Naive thymus-derived CD8-positive, alpha-beta T cell (primary cell): ENCODE measurements around the gene KRTAP12-2. TPM values are rescaled to one million over a fixed set of nuclear protein-coding genes. Genes with fewer than 3 reads are reported as not detected.
"Not testable (repeated sequence)": the region's sequence is repeated elsewhere in the genome, so short reads cannot be mapped to it uniquely, and the experiment has no call there.

Source experiments
- ATAC-seq, 2 donors: fragments of 150-1000 bp; cut with Tn5 transposase in 1 of 2; sonication (Bioruptor Pico), chemical (Tn5 transposase) in 1 of 2; 1 replicate in 1 of 2; 2 replicates in 1 of 2; pipeline ENCODE4 v1.10.0; 2021; ENCODE audit warnings: mild to moderate bottlenecking in 2 of 2, moderate library complexity in 2 of 2
- POLR2A ChIA-PET: fragments of 350-600 bp; sonication (Branson Sonifier 250); formaldehyde crosslinking; loops from one replicate; lab custom pipeline; 2021; ENCODE audit warnings: antibody characterized with exemption; lab: Charles Lee
- DNase-seq, 10 donors: peaks; one replicate each; pipeline versions ENCODE4 v3.0.0 to v3.0.0-alpha.2; 2020 to 2022
- H3K27ac Mint-ChIP-seq, 10 donors: one replicate each; pipeline ENCODE4 v1.8.0; 2020 to 2022; ENCODE audit warnings: mild to moderate bottlenecking in 10 of 10, mixed read lengths in 10 of 10, moderate library complexity in 4 of 10, inconsistent platforms in 1 of 10
- H3K27me3 Mint-ChIP-seq, 5 donors: one replicate each; pipeline ENCODE4 v1.8.0; 2021 to 2022; ENCODE audit warnings: mixed read lengths in 5 of 5
- H3K36me3 Mint-ChIP-seq, 3 donors: one replicate each; pipeline ENCODE4 v1.8.0; 2020 to 2022; ENCODE audit warnings: mixed read lengths in 3 of 3, mild to moderate bottlenecking in 2 of 3, inconsistent platforms in 1 of 3
- H3K4me1 Mint-ChIP-seq, 4 donors: one replicate each; pipeline ENCODE4 v1.8.0; 2021 to 2022; ENCODE audit warnings: mixed read lengths in 4 of 4
- H3K4me3 Mint-ChIP-seq, 10 donors: one replicate each; pipeline ENCODE4 v1.8.0; 2020 to 2022; ENCODE audit warnings: mild to moderate bottlenecking in 10 of 10, mixed read lengths in 10 of 10, moderate library complexity in 6 of 10, inconsistent platforms in 1 of 10
- H3K9me3 Mint-ChIP-seq, 9 donors: one replicate each; pipeline ENCODE4 v1.8.0; 2020 to 2022; ENCODE audit warnings: mixed read lengths in 9 of 9, mild to moderate bottlenecking in 3 of 9, inconsistent platforms in 1 of 9, moderate library complexity in 1 of 9
- polyA plus RNA-seq, 3 donors: library from polyadenylated mRNA; unstranded; fragments of 300-500 nt; fragmentation: Illumina TruSeq; gene quantifications; one replicate each; pipeline ENCODE4 v1.2.3, GENCODE V29; 2021
- total RNA-seq, 8 experiments: library from RNA in 2 of 8; stranded (reverse) in 2 of 8; gene quantifications; one replicate each; pipeline ENCODE4 v1.2.3 and lab custom pipeline; 2021 to 2026

Gene KRTAP12-2
- total and polyA plus RNA-seq, 5 experiments from 2014 or later, result not detected

- H3K9me3 Mint-ChIP-seq, result peaks cover 0 to 44% (median 18%) of the 10 kb centered on the region in 9 donors
Observed at GRCh38 chr21:44653656-44654575, 12.8 kb downstream of the KRTAP12-2 start.

GRCh38 chr21:44653123-44653522 is 13.6 kb downstream of the KRTAP12-2 start:
- peaks cover 0 to 42% (median 18%) of the 10 kb centered on the region in 9 donors for H3K9me3 Mint-ChIP-seq
- peaks cover 21 to 69% (median 55%) of the 10 kb centered on the region in 4 donors for H3K4me1 Mint-ChIP-seq
- H3K4me3 Mint-ChIP-seq, result peak overlapping the region in 1 of 10 donors; percentile 86
- DNase-seq (peak in 5 of 10 donors; percentile 7 to 37 (median 35)), ATAC-seq (no peak)
- peaks cover 2 to 17% (median 17%) of the 10 kb centered on the region in 3 donors for H3K36me3 Mint-ChIP-seq
- POLR2A ChIA-PET, result interaction anchor here (0.6 to 2.8 kb wide), 5 partner anchors 10 to 70 kb away, joined by 3 to 9 read pairs (median 6); no protein-coding TSS in a partner anchor
- peak overlapping the region; percentile 89 to 99 (median 94) for H3K27ac Mint-ChIP-seq
- H3K27me3 Mint-ChIP-seq, result no peaks in the 10 kb centered on the region

More at GRCh38 chr21:44653656-44654575, 12.8 kb downstream of the KRTAP12-2 start:
- DNase-seq, result peak; percentile 44 to 94 (median 83)
- peak; percentile 51 to 72 for ATAC-seq
- Mint-ChIP-seq H3K27me3 (no peaks in the 10 kb centered on the region), H3K4me3 (peak overlapping the region in 9 of 10 donors; percentile 45 to 86 (median 65)), H3K27ac (peak overlapping the region; percentile 89 to 99 (median 95)), H3K36me3 (peaks cover 2 to 17% (median 17%) of the 10 kb centered on the region in 3 donors), H3K4me1 (peaks cover 29 to 77% (median 63%) of the 10 kb centered on the region in 4 donors)
- POLR2A ChIA-PET, result interaction anchor here (0.6 to 2.8 kb wide), 5 partner anchors 11 to 69 kb away, joined by 3 to 9 read pairs (median 6); no protein-coding TSS in a partner anchor

GRCh38 chr21:44650973-44651675 is 15.6 kb downstream of the KRTAP12-2 start:
- ATAC-seq, result no peak
- H3K27ac Mint-ChIP-seq, result peak overlapping the region in 7 of 10 donors; percentile 40 to 90 (median 81)
- DNase-seq, result no peak
- POLR2A ChIA-PET, result interaction anchor here (0.7 to 2.8 kb wide), 2 partner anchors 8 to 61 kb away, joined by 4 to 9 read pairs; no protein-coding TSS in a partner anchor
- H3K4me3 Mint-ChIP-seq, result peak overlapping the region in 1 of 10 donors; percentile 29
- H3K4me1 Mint-ChIP-seq, result peaks cover 15 to 58% (median 44%) of the 10 kb centered on the region in 4 donors
- peaks cover 0 to 32% (median 4%) of the 10 kb centered on the region in 9 donors for H3K9me3 Mint-ChIP-seq
- H3K36me3 Mint-ChIP-seq, result peaks cover 0 to 4% (median 3%) of the 10 kb centered on the region in 3 donors
- H3K27me3 Mint-ChIP-seq, result no peaks in the 10 kb centered on the region

- no peak for ATAC-seq
- Mint-ChIP-seq H3K27me3 (no peaks in the 10 kb centered on the region), H3K36me3 (no peaks in the 10 kb centered on the region), H3K9me3 (peaks cover 0 to 28% (median 0%) of the 10 kb centered on the region in 9 donors), H3K4me1 (peaks cover 15 to 55% (median 38%) of the 10 kb centered on the region in 4 donors), H3K4me3 (peak overlapping the region in 1 of 10 donors; percentile 54), H3K27ac (peak overlapping the region in 8 of 10 donors; percentile 35 to 73 (median 58))
- POLR2A ChIA-PET, result interaction anchor here (2.8 kb wide), 1 partner anchor 8 kb away, joined by 9 read pairs; no protein-coding TSS in a partner anchor
- DNase-seq, result no peak
Observed at GRCh38 chr21:44650265-44650972, 16.3 kb downstream of the KRTAP12-2 start.

- Mint-ChIP-seq H3K4me1 (peaks cover 13 to 50% (median 31%) of the 10 kb centered on the region in 4 donors), H3K27ac (peak overlapping the region in 5 of 10 donors; percentile 35 to 71 (median 50)), H3K4me3 (no peak overlapping the region), H3K9me3 (peaks cover 1 to 31% (median 6%) of the 10 kb centered on the region in 9 donors), H3K36me3 (peaks cover 0 to 6% (median 5%) of the 10 kb centered on the region in 3 donors), H3K27me3 (no peaks in the 10 kb centered on the region)
- ATAC-seq (no peak), DNase-seq (no peak)
- POLR2A ChIA-PET, result interaction anchor here (1.2 kb wide), 1 partner anchor 9 kb away, joined by 4 read pairs; the partner anchor contains the start of gene KRTAP12-3
Observed at GRCh38 chr21:44649521-44650100, 17.1 kb downstream of the KRTAP12-2 start.

DNA sequence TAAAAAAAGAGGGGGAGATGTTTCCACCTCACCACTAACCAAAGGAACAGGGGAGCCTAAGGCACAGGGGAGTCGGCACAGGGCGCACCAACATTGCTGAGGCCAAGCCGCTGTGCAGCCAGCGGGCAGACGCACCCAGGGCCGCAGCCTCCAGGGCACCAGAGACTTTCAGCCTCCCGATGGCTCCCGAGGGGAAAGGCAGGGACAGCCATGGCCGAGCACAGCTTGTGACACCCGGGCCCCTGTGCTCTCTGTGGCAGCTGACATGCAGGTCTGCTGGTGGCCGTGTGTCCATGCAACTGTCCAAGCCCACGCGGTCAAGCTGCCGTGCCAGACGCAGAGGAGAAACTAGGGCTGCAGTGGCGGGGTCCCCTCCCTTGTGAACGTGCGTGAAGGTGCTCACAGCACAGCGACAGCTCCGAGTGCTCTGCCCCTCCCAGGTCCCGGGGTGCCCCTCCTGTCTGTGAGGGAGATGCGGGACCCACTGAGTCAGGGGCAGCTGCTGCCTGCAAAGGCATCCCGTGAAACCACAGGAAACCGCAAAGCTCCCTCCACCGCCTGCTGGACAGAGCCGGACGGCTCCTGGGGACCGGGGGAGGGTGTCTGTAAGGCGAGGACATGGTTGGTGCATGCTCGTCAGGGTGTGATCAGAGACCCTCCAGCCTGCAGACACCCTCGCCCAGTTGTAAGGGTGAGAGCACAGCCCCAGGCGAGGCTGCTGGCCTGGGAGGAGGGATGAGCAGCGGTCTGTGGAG is 18.0 kb downstream of the KRTAP12-2 start:
- ATAC-seq, result no peak
- peaks cover 0 to 15% (median 12%) of the 10 kb centered on the region in 3 donors for H3K36me3 Mint-ChIP-seq
- no peaks in the 10 kb centered on the region for H3K27me3 Mint-ChIP-seq
- H3K9me3 Mint-ChIP-seq, result peaks cover 6 to 32% (median 14%) of the 10 kb centered on the region in 9 donors
- peaks cover 9 to 41% (median 22%) of the 10 kb centered on the region in 4 donors for H3K4me1 Mint-ChIP-seq
- H3K4me3 Mint-ChIP-seq, result no peak overlapping the region
- no peak for DNase-seq
- H3K27ac Mint-ChIP-seq, result peak overlapping the region in 1 of 10 donors; percentile 71
- POLR2A ChIA-PET, result interaction anchor here (1.2 kb wide), 1 partner anchor 10 kb away, joined by 4 read pairs; the partner anchor contains the start of gene KRTAP12-3

DNA sequence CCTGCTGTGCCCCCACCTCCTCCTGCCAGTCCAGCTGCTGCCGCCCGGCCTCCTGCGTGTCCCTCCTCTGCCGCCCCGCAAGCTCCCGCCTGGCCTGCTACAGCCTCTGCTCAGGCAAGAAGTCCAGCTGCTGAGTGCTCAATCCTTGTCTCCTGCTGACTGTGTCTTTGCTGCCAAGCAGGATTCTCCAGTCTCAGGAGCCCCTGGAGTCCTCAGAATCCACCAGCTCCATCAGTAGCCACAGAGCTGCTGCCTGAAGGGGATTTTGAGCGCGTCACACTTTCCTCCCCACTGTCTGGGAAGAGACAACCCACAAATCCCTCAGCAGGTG is 19.5 kb downstream of the KRTAP12-2 start:
- Mint-ChIP-seq H3K4me3 (peak overlapping the region in 1 of 10 donors; percentile 22), H3K4me1 (peaks cover 5 to 33% (median 15%) of the 10 kb centered on the region in 4 donors), H3K27me3 (no peaks in the 10 kb centered on the region), H3K36me3 (peaks cover 0 to 20% (median 12%) of the 10 kb centered on the region in 3 donors), H3K27ac (peak overlapping the region in 7 of 10 donors; percentile 19 to 87 (median 52)), H3K9me3 (peaks cover 8 to 43% (median 24%) of the 10 kb centered on the region in 9 donors)
- no peak for ATAC-seq
- DNase-seq, result no peak
- POLR2A ChIA-PET, result interaction anchor here (1.7 kb wide), 1 partner anchor 10 kb away, joined by 6 read pairs; the partner anchor contains the start of gene KRTAP12-3

DNA sequence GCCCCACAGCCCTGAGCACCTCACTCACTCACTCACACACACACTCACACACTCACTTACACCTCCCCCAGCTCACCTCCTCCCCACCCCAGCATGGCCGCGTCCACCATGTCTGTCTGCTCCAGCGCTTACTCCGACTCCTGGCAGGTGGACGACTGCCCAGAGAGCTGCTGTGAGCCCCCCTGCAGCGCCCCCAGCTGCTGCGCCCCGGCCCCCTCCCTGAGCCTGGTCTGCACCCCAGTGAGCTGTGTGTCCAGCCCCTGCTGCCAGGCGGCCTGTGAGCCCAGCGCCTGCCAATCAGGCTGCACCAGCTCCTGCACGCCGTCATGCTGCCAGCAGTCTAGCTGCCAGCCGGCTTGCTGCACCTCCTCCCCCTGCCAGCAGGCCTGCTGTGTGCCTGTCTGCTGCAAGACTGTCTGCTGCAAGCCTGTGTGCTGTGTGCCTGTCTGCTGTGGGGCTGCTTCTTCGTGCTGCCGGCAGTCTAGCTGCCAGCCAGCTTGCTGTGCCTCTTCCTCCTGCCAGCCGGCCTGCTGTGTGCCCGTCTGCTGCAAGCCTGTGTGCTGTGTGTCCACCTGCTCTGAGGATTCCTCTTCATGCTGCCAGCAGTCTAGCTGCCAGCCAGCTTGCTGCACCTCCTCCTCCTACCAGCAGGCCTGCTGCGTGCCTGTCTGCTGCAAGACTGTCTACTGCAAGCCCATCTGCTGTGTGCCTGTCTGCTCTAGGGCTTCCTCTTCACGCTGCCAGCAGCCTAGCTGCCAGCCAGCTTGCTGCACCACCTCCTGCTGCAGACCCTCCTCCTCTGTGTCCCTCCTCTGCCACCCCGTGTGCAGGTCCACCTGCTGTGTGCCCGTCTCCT is 20.1 kb downstream of the KRTAP12-2 start, which contains the start of gene KRTAP10-11:
TSS of gene KRTAP10-11 (plus strand) at position 49 of the 856 bp plus-strand sequence. CDS start at position 94, 45 bp downstream.
- peak within 1 kb of the TSS in 7 of 10 donors; percentile 28 to 87 (median 52) for H3K27ac Mint-ChIP-seq
- H3K36me3 Mint-ChIP-seq, result peaks cover 0 to 23% (median 12%) of the 10 kb centered on the region in 3 donors
- not testable (repeated sequence) for ATAC-seq, H3K27me3 Mint-ChIP-seq, DNase-seq
- POLR2A ChIA-PET, result interaction anchor here (0.9 to 1.7 kb wide), 2 partner anchors 11 to 22 kb away, joined by 5 to 6 read pairs; partner anchors contain the start of gene KRTAP12-3
- peaks cover 10 to 46% (median 24%) of the 10 kb centered on the region in 9 donors for H3K9me3 Mint-ChIP-seq
- peaks cover 5 to 32% (median 15%) of the 10 kb centered on the region in 4 donors for H3K4me1 Mint-ChIP-seq
- peak within 1 kb of the TSS in 1 of 10 donors; percentile 22 for H3K4me3 Mint-ChIP-seq

DNA sequence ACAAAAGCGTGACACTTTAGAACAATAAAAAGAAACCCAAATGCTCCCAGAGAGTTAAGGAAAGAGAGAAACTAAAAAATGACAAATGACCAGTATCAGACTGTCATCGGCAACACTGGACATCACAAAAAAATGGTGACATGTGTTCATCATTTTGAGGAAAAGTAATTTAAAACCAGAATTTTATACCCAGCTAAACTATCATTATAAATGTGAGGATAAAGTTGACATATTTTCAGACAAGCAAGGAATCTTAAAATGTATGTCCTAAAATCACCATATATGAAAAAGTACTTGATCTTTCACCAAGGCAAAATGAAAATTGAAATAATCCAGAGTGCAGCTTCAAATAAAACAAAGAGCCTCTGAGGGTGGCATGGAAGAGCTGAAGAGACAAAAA is 21.8 kb downstream of the KRTAP12-2 start:
- no peak for DNase-seq
- ATAC-seq, result no peak
- peaks cover 10 to 58% (median 34%) of the 10 kb centered on the region in 9 donors for H3K9me3 Mint-ChIP-seq
- peaks cover 0 to 29% (median 14%) of the 10 kb centered on the region in 3 donors for H3K36me3 Mint-ChIP-seq
- peaks cover 0 to 5% (median 0%) of the 10 kb centered on the region in 5 donors for H3K27me3 Mint-ChIP-seq
- peak overlapping the region in 1 of 10 donors; percentile 28 for H3K27ac Mint-ChIP-seq
- peaks cover 5 to 18% (median 12%) of the 10 kb centered on the region in 4 donors for H3K4me1 Mint-ChIP-seq
- POLR2A ChIA-PET, result interaction anchor here (0.6 to 1.4 kb wide), 3 partner anchors 13 to 1329 kb away, joined by 3 to 5 read pairs (median 3); partner anchors contain the start of gene KRTAP12-3
- no peak overlapping the region for H3K4me3 Mint-ChIP-seq
